GM23338 (cell line): ENCODE data around the gene CNNM2. TPM values are rescaled to one million over a fixed set of nuclear protein-coding genes. Genes with fewer than 3 reads are reported as not detected.

Experiments used
- ATAC-seq: fragments of 200-7000 bp; cut with Tn5 transposase; 3 replicates; pipeline ENCODE4 v1.9.1; 2020
- DNase-seq: peaks from one replicate; pipeline ENCODE4 v3.0.0-alpha.2; 2015; ENCODE audit warnings: low spot score
- H2AFZ ChIP-seq: fragments of 200-600 bp; sonication (generic); 2 replicates; pipeline ENCODE4 v1.8.0; 2016; ENCODE audit warnings: antibody characterized with exemption, mild to moderate bottlenecking, moderate library complexity
- H3F3A ChIP-seq: fragments of 200-600 bp; sonication (generic); replicated peaks from 2 replicates; pipeline ENCODE4 v1.8.0; 2017; ENCODE audit warnings: antibody characterized with exemption, mixed run types, low read depth
- H3K27ac ChIP-seq: fragments of 200-600 bp; sonication (generic); 2 replicates; pipeline ENCODE4 v1.6.1; 2016; ENCODE audit warnings: low read depth
- H3K27me3 ChIP-seq: fragments of 200-600 bp; sonication (generic); 2 replicates; pipeline ENCODE4 v1.8.0; 2016; ENCODE audit warnings: mild to moderate bottlenecking, mixed run types, moderate library complexity; ENCODE audit not compliant: insufficient read depth
- H3K36me3 ChIP-seq: fragments of 200-600 bp; sonication (generic); 2 replicates; pipeline ENCODE4 v1.8.0; 2016; ENCODE audit warnings: mild to moderate bottlenecking; ENCODE audit not compliant: insufficient read depth
- H3K4me1 ChIP-seq: fragments of 200-600 bp; sonication (generic); 2 replicates; pipeline ENCODE4 v1.8.0; 2016; ENCODE audit warnings: mild to moderate bottlenecking, moderate library complexity; ENCODE audit not compliant: insufficient read depth
- H3K4me2 ChIP-seq: fragments of 200-600 bp; sonication (generic); 2 replicates; pipeline ENCODE4 v1.7.1; 2017; ENCODE audit warnings: mixed run types
- H3K4me3 ChIP-seq: fragments of 200-600 bp; sonication (generic); 2 replicates; pipeline ENCODE4 v1.6.1; 2016; ENCODE audit warnings: mixed run types
- H3K79me2 ChIP-seq: fragments of 200-600 bp; sonication (generic); replicated peaks from 2 replicates; pipeline ENCODE4 v1.8.0; 2017; ENCODE audit warnings: mild to moderate bottlenecking; ENCODE audit not compliant: insufficient read depth
- H3K9me2 ChIP-seq: fragments of 200-600 bp; sonication (generic); 2 replicates; pipeline ENCODE4 v1.8.0; 2017; ENCODE audit not compliant: insufficient read depth
- H4K20me1 ChIP-seq: fragments of 200-600 bp; sonication (generic); replicated peaks from 2 replicates; pipeline ENCODE4 v1.8.0; 2017; ENCODE audit warnings: mild to moderate bottlenecking; ENCODE audit not compliant: insufficient read depth
- H3K27ac Mint-ChIP-seq: 2 replicates; pipeline ENCODE4 v1.8.0; 2020; ENCODE audit warnings: inconsistent platforms, mild to moderate bottlenecking, moderate library complexity, mixed read lengths
- H3K27me3 Mint-ChIP-seq: 3 replicates; pipeline ENCODE4 v1.8.0; 2022; ENCODE audit warnings: low read depth, mild to moderate bottlenecking, moderate library complexity, mixed read lengths, inconsistent platforms; ENCODE audit not compliant: insufficient read depth, poor library complexity
- H3K36me3 Mint-ChIP-seq: 3 replicates; pipeline ENCODE4 v1.8.0; 2021; ENCODE audit warnings: low read depth, mild to moderate bottlenecking, inconsistent platforms, moderate library complexity, mixed read lengths
- H3K4me1 Mint-ChIP-seq: 3 replicates; pipeline ENCODE4 v1.8.0; 2020; ENCODE audit warnings: mild to moderate bottlenecking, inconsistent platforms, mixed read lengths
- H3K4me3 Mint-ChIP-seq: 3 replicates; pipeline ENCODE4 v1.8.0; 2021; ENCODE audit warnings: moderate library complexity, mild to moderate bottlenecking, inconsistent platforms, mixed read lengths
- H3K9me3 Mint-ChIP-seq: 3 replicates; pipeline ENCODE4 v1.8.0; 2020; ENCODE audit warnings: moderate library complexity, mild to moderate bottlenecking, inconsistent platforms, mixed read lengths
- CREB1 ChIP-seq: fragments of 250-450 bp; sonication (Bioruptor Pico); IDR thresholded peaks from 2 replicates; pipeline ENCODE4 v1.5.0; 2020; ENCODE audit warnings: low read depth, mild to moderate bottlenecking, moderate library complexity
- CTCF ChIP-seq, 2 experiments: fragments of 200-600 bp in 1 of 2; sonication (generic) in 1 of 2; conservative IDR thresholded peaks; 2 replicates each; pipeline versions ENCODE4 v1.5.1 to v1.6.1; 2016 to 2017; ENCODE audit warnings: antibody characterized with exemption in 2 of 2, low read depth in 2 of 2, mild to moderate bottlenecking in 2 of 2, moderate library complexity in 1 of 2
- ETS1 ChIP-seq: IDR thresholded peaks from 2 replicates; pipeline ENCODE4 v1.6.1; 2016; ENCODE audit warnings: antibody characterized with exemption
- EZH2 ChIP-seq: fragments of 200-600 bp; sonication (generic); IDR thresholded peaks from one replicate; pipeline ENCODE4 v1.8.0; 2017; ENCODE audit warnings: antibody characterized with exemption, mild to moderate bottlenecking, low read depth; ENCODE audit not compliant: unreplicated experiment
- EZH2phosphoT487 ChIP-seq: fragments of 200-600 bp; sonication (generic); IDR thresholded peaks from one replicate; pipeline ENCODE4 v1.8.1; 2018; ENCODE audit warnings: antibody characterized with exemption; ENCODE audit not compliant: unreplicated experiment
- JUNB ChIP-seq: IDR thresholded peaks from one replicate; pipeline ENCODE4 v1.6.1; 2016; ENCODE audit warnings: antibody characterized with exemption; ENCODE audit not compliant: unreplicated experiment
- NANOG ChIP-seq: IDR thresholded peaks from 2 replicates; pipeline ENCODE4 v1.6.1; 2016; ENCODE audit warnings: antibody characterized with exemption, borderline replicate concordance
- POLR2AphosphoS5 ChIP-seq: IDR thresholded peaks from 2 replicates; pipeline ENCODE4 v1.6.1; 2016; ENCODE audit warnings: antibody characterized with exemption, low read depth
- REST ChIP-seq: IDR thresholded peaks from one replicate; pipeline ENCODE4 v1.6.1; 2018; ENCODE audit warnings: antibody characterized with exemption; ENCODE audit not compliant: unreplicated experiment
- STAT1 ChIP-seq: IDR thresholded peaks from one replicate; pipeline ENCODE4 v1.6.1; 2016; ENCODE audit warnings: antibody characterized with exemption; ENCODE audit not compliant: unreplicated experiment
- ZNF114 ChIP-seq: fragments of 250-450 bp; sonication (Bioruptor Pico); IDR thresholded peaks from 2 replicates; pipeline ENCODE4 v1.5.0; 2020; ENCODE audit warnings: mild to moderate bottlenecking, moderate library complexity
- ZNF331 ChIP-seq: fragments of 250-450 bp; sonication (Bioruptor Pico); IDR thresholded peaks from 2 replicates; pipeline ENCODE4 v1.5.0; 2020; ENCODE audit warnings: low read depth, mild to moderate bottlenecking, moderate library complexity
- ZNF462 ChIP-seq: fragments of 250-450 bp; sonication (Bioruptor Pico); IDR thresholded peaks from 2 replicates; pipeline ENCODE4 v1.5.0; 2020; ENCODE audit warnings: mild to moderate bottlenecking, moderate library complexity
- polyA plus RNA-seq: library from polyadenylated mRNA; unstranded; fragments of >200 nt; fragmentation: Nextera tagmentation; extraction: Ambion mirVana; gene quantifications from 2 replicates; pipeline ENCODE4 v1.2.1, GENCODE V29; 2016
- total RNA-seq: library from RNA; depleted of rRNA; stranded (reverse); fragments of >200 nt; shearing (Covaris generic); gene quantifications from 2 replicates; pipeline ENCODE4 v1.2.3, GENCODE V29; 2014

CNNM2 gene
- total and polyA plus RNA-seq, 2 experiments from 2014 or later = 4.5 to 31.3 TPM

- H3K36me3 ChIP-seq = no peaks in the 10 kb centered on the region; the same call in 1 of the 2 replicates
- Mint-ChIP-seq H3K36me3 (no peaks in the 10 kb centered on the region), H3K4me1 (peaks cover 11% of the 10 kb centered on the region)
These were observed 187.4 kb downstream of the CNNM2 start for GRCh38 chr10:103105462-103105861.

More at GRCh38 chr10:103105462-103105861, 187.4 kb downstream of the CNNM2 start:
- TF ChIP-seq CREB1 (CRISPR knock-in tag) (no peak), ETS1 (no peak), NANOG (no peak), EZH2phosphoT487 (no peak), CTCF (conservative IDR thresholded peaks at IDR 0.05; ENCODE audit: low read depth in 2 of 2) (no peak), STAT1 (no peak), JUNB (no peak), ZNF462 (CRISPR knock-in tag) (no peak), EZH2 (no peak), POLR2AphosphoS5 (no peak), REST (no peak), ZNF114 (CRISPR knock-in tag) (no peak), ZNF331 (CRISPR knock-in tag) (no peak)
- peaks cover 7% of the 10 kb centered on the region; the same call in 1 of the 2 replicates for H3K4me1 ChIP-seq
- no peak for ATAC-seq
- H3K27ac ChIP-seq = no peak overlapping the region
- no peak overlapping the region for H3K4me2 ChIP-seq
- H3K4me3 ChIP-seq = no peak overlapping the region
- no peaks in the 10 kb centered on the region for H3F3A ChIP-seq
- 0 out of 2 replicates have a peak, but pooled peaks cover 2% of the 10 kb centered on the region for H4K20me1 ChIP-seq
- Mint-ChIP-seq H3K27me3 (no peaks in the 10 kb centered on the region), H3K4me3 (no peak overlapping the region), H3K27ac (no peak overlapping the region), H3K9me3 (no peaks in the 10 kb centered on the region)
- H3K79me2 ChIP-seq = peaks cover 14% of the 10 kb centered on the region; the same call in 1 of the 2 replicates
- H2AFZ ChIP-seq = no peak overlapping the region
- no peaks in the 10 kb centered on the region for H3K9me2 ChIP-seq
- DNase-seq = no peak
- no peaks in the 10 kb centered on the region for H3K27me3 ChIP-seq
